Activated CD4-positive, CD25-positive, alpha-beta regulatory T cell treated with anti-CD3 and anti-CD28 coated beads, Interleukin-2, amount 50 U/mL, for 72 hours (primary cell): ENCODE measurements around the gene RPL10.
A peak's percentile ranks its signal among the peaks of the same experiment; 100 is the strongest.

Experiments
- DNase-seq: peaks from one replicate; pipeline ENCODE4 v3.0.0; 2021

The RPL10 gene

GRCh38 chrX:154433605-154434004 is 35.4 kb downstream of the RPL10 start:
- DNase-seq, result no peak

GRCh38 chrX:154434394-154435168 is 36.4 kb downstream of the RPL10 start:
- no peak for DNase-seq

GRCh38 chrX:154435171-154435733 is 37.1 kb downstream of the RPL10 start:
- no peak for DNase-seq

GRCh38 chrX:154436374-154436982 is 38.3 kb downstream of the RPL10 start:
- DNase-seq, result peak; percentile 56

GRCh38 chrX:154436983-154437752 is 39.0 kb downstream of the RPL10 start, which contains the start of gene GDI1:
GDI1 (plus strand) TSS chrX:154437154; CDS start chrX:154437255, 101 bp downstream.
- DNase-seq, result peak; percentile 73

- DNase-seq, result no peak
Measured at GRCh38 chrX:154437971-154438893, 40.1 kb downstream of the RPL10 start.

- no peak for DNase-seq
Measured at GRCh38 chrX:154439841-154440240, 41.7 kb downstream of the RPL10 start.

- no peak for DNase-seq
Measured at GRCh38 chrX:154440623-154441357, 42.6 kb downstream of the RPL10 start.

GRCh38 chrX:154441564-154441963 is 43.4 kb downstream of the RPL10 start:
- no peak for DNase-seq

- no peak for DNase-seq
Measured at GRCh38 chrX:154441984-154442707, 44.0 kb downstream of the RPL10 start.

- DNase-seq, result no peak
Measured at GRCh38 chrX:154443479-154443910, 45.3 kb downstream of the RPL10 start.

GRCh38 chrX:154443992-154444754 is 46.0 kb downstream of the RPL10 start, which contains the start of gene FAM50A:
FAM50A (plus strand) TSS chrX:154444141; CDS start chrX:154444236, 95 bp downstream.
- peak; percentile 78 for DNase-seq

GRCh38 chrX:154444755-154445246 is 46.6 kb downstream of the RPL10 start:
- DNase-seq, result no peak

- DNase-seq, result no peak
Measured at GRCh38 chrX:154445776-154446175, 47.6 kb downstream of the RPL10 start.

GRCh38 chrX:154446430-154446829 is 48.3 kb downstream of the RPL10 start:
- no peak for DNase-seq

GRCh38 chrX:154448484-154448883 is 50.3 kb downstream of the RPL10 start:
- no peak for DNase-seq

- no peak for DNase-seq
Measured at GRCh38 chrX:154449618-154450017, 51.4 kb downstream of the RPL10 start.

GRCh38 chrX:154450312-154450711 is 52.1 kb downstream of the RPL10 start:
- DNase-seq, result no peak
